HEK293T (cell line): Measurements from ENCODE around the gene TRIM62.

ENCODE experiments used
- ARNT ChIP-seq: fragments of 450-650 bp; IDR thresholded peaks from 2 replicates; pipeline ENCODE4 v1.6.1; 2017; ENCODE audit warnings: mild to moderate bottlenecking
- BHLHE40 ChIP-seq: fragments of 450-650 bp; IDR thresholded peaks from 2 replicates; pipeline ENCODE4 v1.6.1; 2016; ENCODE audit warnings: mild to moderate bottlenecking, moderate library complexity, borderline replicate concordance
- ELF4 ChIP-seq: fragments of 450-650 bp; IDR thresholded peaks from 2 replicates; pipeline ENCODE4 v1.6.1; 2017; ENCODE audit warnings: antibody characterized with exemption
- FOXA1 ChIP-seq: fragments of 450-650 bp; IDR thresholded peaks from 2 replicates; pipeline ENCODE4 v1.6.1; 2016; ENCODE audit warnings: mild to moderate bottlenecking
- FOXM1 ChIP-seq: fragments of 450-650 bp; IDR thresholded peaks from 2 replicates; pipeline ENCODE4 v1.6.1; 2017; ENCODE audit warnings: mild to moderate bottlenecking, borderline replicate concordance
- LEF1 ChIP-seq: fragments of 450-650 bp; IDR thresholded peaks from 2 replicates; pipeline ENCODE4 v1.6.1; 2017; ENCODE audit warnings: mild to moderate bottlenecking, borderline replicate concordance
- NFRKB ChIP-seq: fragments of 450-650 bp; IDR thresholded peaks from 2 replicates; pipeline ENCODE4 v1.6.1; 2016; ENCODE audit warnings: mild to moderate bottlenecking, moderate library complexity
- SUZ12 ChIP-seq: fragments of 450-650 bp; IDR thresholded peaks from 2 replicates; pipeline ENCODE4 v1.6.1; 2016; ENCODE audit warnings: mild to moderate bottlenecking
- TARDBP ChIP-seq: fragments of 450-650 bp; IDR thresholded peaks from 2 replicates; pipeline ENCODE4 v1.6.1; 2016
- ZNF384 ChIP-seq: fragments of 450-650 bp; IDR thresholded peaks from 2 replicates; pipeline ENCODE4 v1.6.1; 2016

DNA sequence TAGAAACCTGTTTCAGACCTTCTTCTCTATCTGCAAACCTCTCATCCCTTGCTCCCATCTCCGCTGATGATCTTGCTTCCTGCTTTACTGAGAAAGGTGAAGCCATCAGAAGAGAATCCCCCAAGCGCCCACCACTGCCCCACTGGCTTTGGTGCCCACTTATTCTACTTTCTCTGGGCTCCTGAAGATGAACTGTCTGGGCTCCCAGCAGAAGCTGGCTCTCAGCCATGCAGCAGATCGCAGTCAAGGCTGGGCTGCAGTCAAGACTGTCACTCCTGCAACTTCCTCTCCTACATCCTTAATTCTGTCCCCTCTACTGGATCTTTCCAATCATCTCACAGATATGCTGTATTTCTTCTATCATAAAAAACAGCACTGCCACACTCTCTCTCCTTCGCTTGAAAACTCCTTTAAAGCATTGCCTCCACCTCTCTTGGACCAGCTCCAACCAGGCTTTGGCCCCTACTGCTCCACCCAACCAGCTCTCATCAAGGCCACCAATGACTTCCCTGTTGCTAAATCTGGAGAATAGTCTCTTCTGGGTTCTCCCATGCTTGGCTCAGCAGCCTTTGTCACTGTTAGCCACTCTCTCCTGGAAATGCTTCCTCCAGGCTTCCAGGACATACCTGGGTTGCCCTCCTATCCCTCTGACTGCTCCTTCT is 25.8 kb downstream of the TRIM62 start:
- TF ChIP-seq ZNF384 (no peak), NFRKB (no peak), LEF1 (no peak), FOXA1 (no peak), FOXM1 (no peak), TARDBP (no peak), BHLHE40 (no peak), SUZ12 (no peak), ELF4 (no peak), ARNT (no peak)
